Activated CD4-positive, alpha-beta T cell treated with anti-CD3 and anti-CD28 coated beads, Interleukin-2, amount 10 ng/mL, durations not matched to agents 7 days and 5 days (primary cell): ENCODE measurements around the gene TMC7. TPM values are rescaled to one million over a fixed set of nuclear protein-coding genes. Genes with fewer than 3 reads are reported as not detected.
"Not testable (repeated sequence)": the region's sequence is repeated elsewhere in the genome, so short reads cannot be mapped to it uniquely, and the experiment has no call there.

ENCODE experiments used
- CTCF ChIA-PET: fragments of 350-600 bp; sonication (Branson Sonifier 250); formaldehyde crosslinking; loops from one replicate; lab custom pipeline; 2021; ENCODE audit warnings: antibody characterized with exemption; lab: Charles Lee
- POLR2A ChIA-PET: fragments of 350-600 bp; sonication (Branson Sonifier 250); formaldehyde crosslinking; loops from one replicate; lab custom pipeline; 2021; ENCODE audit warnings: antibody characterized with exemption; lab: Charles Lee
- DNase-seq: peaks from one replicate; pipeline ENCODE4 v3.0.0-alpha.2; 2020
- H3K27ac Mint-ChIP-seq: one replicate; pipeline ENCODE4 v1.8.0; 2021; ENCODE audit warnings: mild to moderate bottlenecking, moderate library complexity, mixed read lengths
- H3K27me3 Mint-ChIP-seq: one replicate; pipeline ENCODE4 v1.8.0; 2021; ENCODE audit warnings: mixed read lengths
- H3K36me3 Mint-ChIP-seq: one replicate; pipeline ENCODE4 v1.8.0; 2021; ENCODE audit warnings: low read depth, mixed read lengths
- H3K4me1 Mint-ChIP-seq: one replicate; pipeline ENCODE4 v1.8.0; 2021; ENCODE audit warnings: mixed read lengths
- H3K4me3 Mint-ChIP-seq: one replicate; pipeline ENCODE4 v1.8.0; 2021; ENCODE audit warnings: mild to moderate bottlenecking, moderate library complexity, mixed read lengths
- H3K9me3 Mint-ChIP-seq: one replicate; pipeline ENCODE4 v1.8.0; 2021; ENCODE audit warnings: mixed read lengths
- total RNA-seq, 2 experiments: library from RNA; stranded (reverse); gene quantifications; one replicate each; pipeline ENCODE4 v1.2.3, GENCODE V29; 2021

The TMC7 gene
- total RNA-seq, 2 experiments from 2014 or later = not detected

DNA sequence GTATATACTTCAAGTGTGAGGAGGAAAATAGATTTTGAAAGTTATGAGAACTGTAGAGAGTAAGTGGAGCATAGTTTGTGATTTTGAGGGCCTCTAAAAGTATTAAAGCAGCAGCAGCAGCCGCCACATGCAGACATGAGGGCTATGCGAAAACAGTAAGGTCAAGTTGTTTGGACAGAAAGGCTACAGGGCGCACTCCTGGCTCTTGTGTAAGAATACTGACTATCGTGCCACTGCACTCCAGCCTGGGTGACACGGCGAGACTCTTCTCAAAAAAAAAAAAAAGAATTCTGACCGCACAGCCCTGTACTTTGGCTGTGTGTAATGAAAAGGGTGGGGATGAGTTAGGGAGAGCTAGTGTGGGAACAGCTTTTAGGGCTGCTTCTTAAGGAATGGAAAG, 10.4 kb downstream of the TMC7 start:
- H3K27ac Mint-ChIP-seq, DNase-seq, H3K4me3 Mint-ChIP-seq, H3K4me1 Mint-ChIP-seq, H3K36me3 Mint-ChIP-seq, H3K9me3 Mint-ChIP-seq, POLR2A ChIA-PET, H3K27me3 Mint-ChIP-seq: not testable (repeated sequence)
- CTCF ChIA-PET = interaction anchor here (0.6 to 0.8 kb wide), 2 partner anchors 31 to 66 kb away, joined by 3 read pairs; no protein-coding TSS in a partner anchor

DNA sequence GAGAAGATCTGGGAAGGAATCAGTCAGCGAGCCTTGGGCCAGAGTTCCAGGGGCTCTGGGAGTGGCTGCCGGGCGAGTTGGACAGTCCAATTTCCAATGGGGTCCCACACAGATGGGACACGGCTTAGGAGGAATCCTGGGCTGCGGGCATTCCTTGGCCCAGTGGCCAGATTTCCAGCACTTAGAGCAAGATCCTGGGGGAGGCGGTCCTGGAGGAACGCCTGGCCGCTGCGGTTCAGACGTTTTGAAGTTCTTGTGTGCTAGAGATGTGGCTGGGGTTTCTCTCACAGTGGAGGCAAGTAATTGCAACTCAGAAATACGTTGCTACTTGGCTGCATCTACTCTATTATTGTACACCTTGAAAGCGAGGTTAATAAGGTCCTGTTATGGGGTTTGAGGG, 11.7 kb downstream of the TMC7 start:
- H3K4me3 Mint-ChIP-seq, H3K4me1 Mint-ChIP-seq, DNase-seq, CTCF ChIA-PET, H3K27me3 Mint-ChIP-seq, H3K9me3 Mint-ChIP-seq, H3K27ac Mint-ChIP-seq, POLR2A ChIA-PET, H3K36me3 Mint-ChIP-seq: not testable (repeated sequence)

DNA sequence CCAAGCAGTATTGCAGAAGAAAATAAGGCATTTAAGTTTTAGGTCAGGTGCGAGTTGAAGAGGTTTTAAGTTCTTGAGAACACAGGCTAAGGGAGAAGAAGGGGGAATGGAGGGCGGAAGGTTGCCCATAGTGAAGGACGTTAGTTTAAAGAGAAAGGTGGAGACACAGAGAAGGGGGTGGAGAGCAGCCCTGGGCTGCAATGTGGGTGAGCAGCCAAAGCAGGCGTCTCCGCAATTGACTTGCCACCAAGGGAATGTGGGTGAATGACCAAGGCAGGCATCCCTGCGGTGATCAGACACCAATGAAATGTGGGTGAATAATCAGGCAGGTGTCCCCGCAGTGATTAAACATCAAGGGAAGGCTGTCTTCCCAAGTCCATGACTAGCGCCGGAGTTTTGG, 12.8 kb downstream of the TMC7 start:
- H3K27ac Mint-ChIP-seq, H3K27me3 Mint-ChIP-seq, DNase-seq, H3K36me3 Mint-ChIP-seq, H3K9me3 Mint-ChIP-seq, CTCF ChIA-PET, H3K4me1 Mint-ChIP-seq, H3K4me3 Mint-ChIP-seq, POLR2A ChIA-PET: not testable (repeated sequence)

DNA sequence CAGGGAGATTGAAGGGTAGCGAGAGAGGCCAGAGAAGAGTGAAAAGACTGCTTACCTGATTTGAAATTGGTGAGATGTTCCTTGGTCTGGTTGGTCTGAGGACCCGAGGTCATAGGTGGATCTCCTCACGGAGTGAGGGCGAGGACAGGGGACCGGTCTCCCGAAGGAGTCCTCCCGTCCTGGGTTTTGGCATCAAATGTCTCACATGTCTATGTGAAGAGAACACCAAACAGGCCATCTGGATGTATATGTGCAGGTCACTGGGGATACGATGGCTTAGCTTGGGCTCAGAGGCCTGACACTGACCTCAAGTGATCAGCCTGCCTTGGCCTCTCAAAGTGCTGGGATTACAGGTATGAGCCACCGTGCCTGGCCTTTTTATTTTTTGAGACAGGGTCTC, 13.3 kb downstream of the TMC7 start:
- H3K36me3 Mint-ChIP-seq, H3K4me1 Mint-ChIP-seq, H3K27ac Mint-ChIP-seq, DNase-seq, H3K27me3 Mint-ChIP-seq, H3K4me3 Mint-ChIP-seq, H3K9me3 Mint-ChIP-seq, CTCF ChIA-PET, POLR2A ChIA-PET: not testable (repeated sequence)

DNA sequence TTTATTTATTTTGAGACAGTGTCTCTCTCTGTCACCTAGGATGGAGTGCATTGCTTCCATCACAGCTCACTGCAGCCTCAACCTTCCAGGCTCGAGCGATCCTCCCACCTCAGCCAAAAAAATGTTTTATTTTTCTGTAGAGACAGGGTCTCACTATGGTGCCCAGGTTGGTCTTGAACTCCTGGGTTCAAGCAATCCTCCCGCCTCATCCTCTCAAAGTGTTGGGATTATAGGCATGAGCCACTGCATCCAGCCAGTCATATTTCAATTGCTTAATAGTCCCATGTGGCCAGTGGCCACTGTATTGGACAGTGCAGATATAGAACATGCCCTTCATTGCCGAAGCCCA, 15.3 kb downstream of the TMC7 start:
- Mint-ChIP-seq H3K27ac (no peak overlapping the region), H3K36me3 (no peaks in the 10 kb centered on the region), H3K4me3 (no peak overlapping the region), H3K4me1 (no peaks in the 10 kb centered on the region), H3K9me3 (no peaks in the 10 kb centered on the region), H3K27me3 (no peaks in the 10 kb centered on the region)
- ChIA-PET CTCF (no interaction called here), POLR2A (no interaction called here)
- no peak for DNase-seq

DNA sequence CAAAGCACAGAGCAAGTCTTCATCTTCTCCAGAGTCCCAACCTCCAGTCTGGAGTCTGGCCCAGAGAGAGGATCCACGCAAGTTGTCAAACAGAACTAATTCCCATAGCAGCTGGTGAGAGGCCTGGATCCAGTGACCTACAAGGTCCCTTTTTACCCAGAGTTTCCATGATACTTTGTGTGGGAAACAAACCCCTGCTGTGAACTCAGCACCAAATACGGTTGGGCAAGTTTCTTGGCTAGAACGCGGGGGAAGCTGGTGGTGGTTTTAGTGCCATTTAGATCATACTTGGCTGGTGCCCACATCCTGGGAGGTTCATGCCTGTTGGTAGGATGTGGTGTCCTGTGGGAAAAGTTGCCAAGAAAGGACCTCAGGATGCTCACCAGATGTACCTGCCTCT, 18.1 kb downstream of the TMC7 start:
- CTCF ChIA-PET = no interaction called here
- Mint-ChIP-seq H3K27ac (no peak overlapping the region), H3K4me3 (no peak overlapping the region), H3K4me1 (no peaks in the 10 kb centered on the region), H3K9me3 (no peaks in the 10 kb centered on the region), H3K27me3 (no peaks in the 10 kb centered on the region), H3K36me3 (no peaks in the 10 kb centered on the region)
- POLR2A ChIA-PET = no interaction called here
- DNase-seq = no peak

DNA sequence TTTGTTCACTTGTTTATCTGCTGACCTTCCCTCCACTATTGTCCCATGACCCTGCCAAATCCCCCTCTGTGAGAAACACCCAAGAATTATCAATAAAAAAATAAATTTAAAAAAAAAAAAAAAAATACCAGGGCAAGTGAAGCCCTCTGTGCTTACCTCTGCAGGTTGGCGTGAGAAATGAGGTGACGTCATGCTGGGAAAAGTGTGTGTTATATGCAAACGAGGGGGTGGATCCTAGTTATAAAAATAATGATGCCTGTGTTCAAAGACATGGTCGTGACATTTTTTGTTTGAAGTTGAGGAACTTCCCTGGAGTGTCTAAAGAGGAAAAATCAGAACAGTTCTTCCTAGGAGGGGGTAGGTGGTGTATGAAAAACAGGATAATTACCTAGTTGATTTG, 20.2 kb downstream of the TMC7 start:
- Mint-ChIP-seq H3K4me1 (no peaks in the 10 kb centered on the region), H3K4me3 (no peak overlapping the region), H3K27ac (no peak overlapping the region), H3K27me3 (no peaks in the 10 kb centered on the region), H3K36me3 (no peaks in the 10 kb centered on the region), H3K9me3 (no peaks in the 10 kb centered on the region)
- ChIA-PET POLR2A (no interaction called here), CTCF (no interaction called here)
- no peak for DNase-seq

DNA sequence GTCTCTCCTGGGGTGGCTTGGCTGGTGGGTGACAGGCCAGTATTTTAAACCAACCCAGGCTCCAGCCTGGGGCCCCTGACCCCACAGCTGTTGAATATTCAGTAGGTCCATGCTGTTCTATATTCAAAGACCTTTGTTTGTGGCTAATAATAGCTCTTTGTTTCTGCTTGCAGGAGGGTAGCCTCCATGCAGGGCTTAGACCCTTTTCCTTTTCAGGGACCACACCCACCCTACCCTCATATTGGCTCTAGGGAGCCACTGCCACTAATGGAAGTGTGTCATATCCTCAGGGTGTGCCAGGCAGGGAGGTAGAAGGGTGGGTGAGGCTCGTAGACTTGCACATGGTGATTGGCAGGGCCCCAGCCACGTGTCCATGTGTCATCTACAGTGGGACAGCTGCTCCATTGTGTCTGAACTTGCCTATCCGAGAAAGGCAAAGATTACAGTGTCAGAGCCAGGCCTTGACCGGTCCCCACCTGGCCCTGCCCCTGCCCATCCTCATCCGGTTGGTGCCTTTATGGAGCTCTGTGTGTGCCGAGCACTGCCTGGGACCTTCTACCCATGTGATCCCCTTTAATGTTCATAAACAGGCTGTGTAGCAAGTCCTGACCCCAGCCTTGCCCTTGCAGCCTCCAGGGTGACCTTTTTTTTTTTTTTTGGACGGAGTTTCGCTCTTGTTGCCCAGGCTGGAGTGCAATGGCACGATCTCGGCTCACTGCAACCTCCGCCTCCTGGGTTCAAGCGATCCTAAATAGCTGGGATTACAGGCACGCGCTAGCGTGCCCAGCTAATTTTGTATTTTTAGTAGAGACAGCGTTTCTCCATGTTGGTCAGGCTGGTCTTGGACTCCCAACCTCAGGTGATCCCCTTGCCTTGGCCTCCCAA, 22.1 kb downstream of the TMC7 start:
- no peak overlapping the region for H3K4me3 Mint-ChIP-seq

DNA sequence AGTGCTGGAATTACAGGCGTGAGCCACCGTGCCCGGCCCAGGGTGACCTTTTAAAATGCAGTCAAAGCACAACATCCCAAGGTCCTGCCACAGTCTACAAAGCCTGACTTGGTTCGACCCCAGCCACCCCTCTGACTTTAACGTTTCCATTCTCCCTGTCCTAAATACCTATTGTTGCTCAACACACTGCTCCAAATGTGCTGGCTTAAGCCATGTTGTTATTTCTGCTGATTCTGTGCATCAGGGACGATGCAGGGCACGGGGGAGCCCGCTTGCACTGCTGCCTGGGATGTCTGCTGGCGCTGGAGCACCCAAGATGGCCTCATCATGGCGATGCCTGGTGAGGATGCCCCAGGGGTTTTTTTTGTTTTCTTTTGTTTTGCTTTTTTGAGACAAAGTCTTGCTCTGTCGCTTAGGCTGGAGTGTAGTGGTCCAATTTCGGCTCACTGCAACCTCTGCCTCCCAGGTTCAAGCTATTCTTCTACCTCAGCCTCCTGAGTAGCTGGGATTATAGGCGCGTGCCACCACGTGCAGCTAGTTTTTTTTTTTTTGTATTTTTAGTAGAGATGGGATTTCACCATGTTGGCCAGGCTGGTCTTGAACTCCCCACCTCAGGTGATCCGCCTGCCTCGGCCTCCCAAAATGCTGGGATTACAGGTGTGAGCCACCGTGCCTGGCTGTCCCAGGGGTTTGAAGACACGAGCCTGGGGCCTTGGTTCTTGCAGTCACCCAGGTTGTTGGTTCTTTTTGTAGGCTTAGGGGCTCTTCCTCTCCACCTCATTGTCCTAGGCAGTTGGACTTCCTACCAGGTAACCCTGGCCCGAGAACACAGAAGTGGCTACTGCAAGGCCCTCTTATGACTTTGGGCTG, 22.9 kb downstream of the TMC7 start:
- Mint-ChIP-seq H3K27ac (no peak overlapping the region), H3K4me1 (no peaks in the 10 kb centered on the region)

More for the DNA sequence above, 22.1 kb downstream of the TMC7 start:
- no peak for DNase-seq
- POLR2A ChIA-PET = no interaction called here
- no peaks in the 10 kb centered on the region for H3K9me3 Mint-ChIP-seq
- CTCF ChIA-PET = no interaction called here
- H3K27ac Mint-ChIP-seq = peak overlapping the region; percentile 36
- H3K27me3 Mint-ChIP-seq = no peaks in the 10 kb centered on the region
- H3K4me1 Mint-ChIP-seq = no peaks in the 10 kb centered on the region
- no peaks in the 10 kb centered on the region for H3K36me3 Mint-ChIP-seq

DNA sequence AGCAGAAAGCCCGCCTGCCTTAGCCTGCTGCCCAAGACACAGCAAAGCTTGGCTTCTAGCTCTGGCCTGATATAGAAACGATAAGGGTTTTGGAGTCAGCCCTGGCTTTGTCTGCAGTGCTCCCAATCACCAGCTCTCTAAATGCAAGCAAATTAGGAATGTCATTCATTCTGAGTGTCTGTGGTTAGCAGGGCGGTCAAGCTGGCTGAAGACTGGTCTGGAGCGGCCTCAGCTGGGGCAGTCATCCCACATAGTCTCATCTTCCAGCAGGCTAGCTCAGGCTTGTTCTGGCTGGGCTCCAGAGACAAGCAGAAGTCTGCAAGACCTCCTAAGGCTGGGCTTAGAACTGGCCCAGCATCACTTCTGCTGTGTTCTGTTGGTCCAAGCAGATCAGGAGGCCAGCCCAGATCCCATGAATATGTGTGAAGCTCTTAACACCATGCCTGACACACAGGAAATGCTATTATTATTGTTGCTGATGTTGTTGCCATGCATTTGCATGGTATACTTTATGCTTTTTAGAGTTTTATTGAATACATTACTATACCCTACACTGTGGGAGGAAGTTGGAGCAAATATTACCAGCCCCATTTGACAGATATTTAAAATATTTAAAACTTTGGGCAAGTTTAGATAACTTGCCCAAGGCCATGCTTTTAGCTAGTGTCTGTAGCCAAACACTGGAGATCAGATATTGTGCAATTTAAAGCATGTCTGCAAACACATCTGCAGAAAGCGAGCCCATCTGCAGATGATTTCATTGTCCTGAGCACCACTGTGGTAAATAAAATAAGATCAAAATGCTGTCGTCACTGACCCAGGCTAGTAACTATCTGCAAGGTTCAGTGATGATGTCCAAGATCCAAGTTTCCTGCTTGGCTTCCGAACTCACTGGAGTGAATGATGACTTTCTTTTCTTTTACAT, 24.8 kb downstream of the TMC7 start:
- Mint-ChIP-seq H3K36me3 (no peaks in the 10 kb centered on the region), H3K4me3 (no peak overlapping the region)
- POLR2A ChIA-PET = no interaction called here

More for the DNA sequence above, 22.9 kb downstream of the TMC7 start:
- no peak for DNase-seq
- ChIA-PET CTCF (no interaction called here), POLR2A (no interaction called here)
- no peaks in the 10 kb centered on the region for H3K36me3 Mint-ChIP-seq
- no peaks in the 10 kb centered on the region for H3K9me3 Mint-ChIP-seq
- H3K27me3 Mint-ChIP-seq = no peaks in the 10 kb centered on the region
- no peak overlapping the region for H3K4me3 Mint-ChIP-seq

DNA sequence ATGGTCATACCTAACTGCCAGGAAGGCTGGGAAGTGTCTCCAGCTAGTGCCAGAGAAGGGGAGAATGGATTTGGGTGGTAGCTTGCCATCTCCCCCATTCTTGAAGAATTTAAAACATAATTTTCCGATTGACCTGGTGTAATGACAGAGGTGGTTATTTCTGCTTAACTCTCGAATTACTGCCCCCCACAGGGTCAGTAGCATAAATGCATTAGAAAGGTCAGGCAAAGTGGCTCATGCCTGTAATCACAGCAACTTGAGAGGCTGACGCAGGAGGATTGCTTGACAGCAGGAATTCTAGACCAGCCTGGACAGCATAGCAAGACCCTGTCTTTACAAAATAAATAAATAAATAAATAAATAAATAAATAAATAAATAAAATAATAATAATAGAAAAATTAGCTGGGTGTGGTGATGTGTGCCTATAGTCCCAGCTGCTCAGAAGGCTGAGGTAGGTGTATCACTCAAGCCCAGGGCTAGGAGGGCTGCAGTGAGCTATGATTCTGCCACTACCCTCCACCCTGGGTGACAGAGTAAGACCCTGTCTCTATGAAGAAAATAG, 27.5 kb downstream of the TMC7 start:
- ChIA-PET POLR2A (no interaction called here), CTCF (no interaction called here)
- Mint-ChIP-seq H3K36me3 (no peaks in the 10 kb centered on the region), H3K27ac (no peak overlapping the region), H3K9me3 (no peaks in the 10 kb centered on the region), H3K4me3 (no peak overlapping the region), H3K27me3 (no peaks in the 10 kb centered on the region), H3K4me1 (no peaks in the 10 kb centered on the region)
- DNase-seq = no peak

More for the DNA sequence above, 24.8 kb downstream of the TMC7 start:
- Mint-ChIP-seq H3K4me1 (no peaks in the 10 kb centered on the region), H3K27ac (no peak overlapping the region), H3K9me3 (no peaks in the 10 kb centered on the region), H3K27me3 (no peaks in the 10 kb centered on the region)
- CTCF ChIA-PET = no interaction called here
- DNase-seq = no peak

DNA sequence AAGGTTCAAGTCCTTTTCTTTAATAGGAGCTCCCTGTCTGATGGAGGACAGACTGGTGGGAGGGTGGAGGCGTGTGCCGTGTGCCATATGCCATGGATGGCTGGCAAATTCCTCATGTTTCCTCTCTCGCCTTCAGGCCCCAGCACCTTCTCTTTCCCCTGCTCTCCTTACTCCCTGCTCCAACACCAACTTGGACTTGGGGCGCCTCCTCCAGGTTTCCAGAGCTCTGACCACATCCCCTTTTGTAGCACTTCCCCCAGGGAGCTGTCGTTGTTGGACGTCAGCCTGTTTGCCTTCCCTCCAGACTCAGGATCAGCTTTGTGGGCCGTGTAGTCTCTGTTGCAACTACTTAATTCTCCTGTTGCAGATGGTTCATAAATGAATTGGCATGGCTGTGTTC, 30.7 kb downstream of the TMC7 start:
- Mint-ChIP-seq H3K4me1 (no peaks in the 10 kb centered on the region), H3K4me3 (no peak overlapping the region), H3K9me3 (no peaks in the 10 kb centered on the region), H3K27me3 (no peaks in the 10 kb centered on the region), H3K27ac (no peak overlapping the region), H3K36me3 (no peaks in the 10 kb centered on the region)
- no peak for DNase-seq
- POLR2A ChIA-PET = no interaction called here
- CTCF ChIA-PET = no interaction called here
